Liver (tissue), 3 donors: ENCODE results near the gene ZBTB2.

Experiments
- EGR1 ChIP-seq, 2 donors: IDR thresholded peaks; 2 replicates each; pipeline ENCODE4 v1.6.1; 2016 to 2018; ENCODE audit warnings: antibody characterized with exemption in 2 of 2, low read depth in 2 of 2
- FOXA1 ChIP-seq: IDR thresholded peaks from 2 replicates; pipeline ENCODE4 v1.6.1; 2016; ENCODE audit warnings: antibody characterized with exemption
- HNF4A ChIP-seq, 2 donors: conservative IDR thresholded peaks; 2 replicates each; pipeline ENCODE4 v1.6.1; 2016; ENCODE audit warnings: antibody characterized with exemption in 2 of 2, mild to moderate bottlenecking in 2 of 2
- JUND ChIP-seq, 2 donors: IDR thresholded peaks; 2 replicates each; pipeline ENCODE4 v1.6.1; 2016; ENCODE audit warnings: antibody characterized with exemption in 2 of 2
- MAX ChIP-seq: IDR thresholded peaks from 2 replicates; pipeline ENCODE4 v1.6.1; 2016; ENCODE audit warnings: antibody characterized with exemption
- RAD21 ChIP-seq, 2 donors: IDR thresholded peaks; 2 replicates each; pipeline ENCODE4 v1.6.1; 2016; ENCODE audit warnings: antibody characterized with exemption in 2 of 2, mild to moderate bottlenecking in 2 of 2
- SP1 ChIP-seq: IDR thresholded peaks from 2 replicates; pipeline ENCODE4 v1.6.1; 2018; ENCODE audit warnings: antibody characterized with exemption, mild to moderate bottlenecking
- TAF1 ChIP-seq: conservative IDR thresholded peaks from 2 replicates; pipeline ENCODE4 v1.6.1; 2016; ENCODE audit warnings: antibody characterized with exemption, mild to moderate bottlenecking
- YY1 ChIP-seq: IDR thresholded peaks from 2 replicates; pipeline ENCODE4 v1.6.1; 2016; ENCODE audit warnings: antibody characterized with exemption, mild to moderate bottlenecking
- ZBTB33 ChIP-seq: IDR thresholded peaks from 2 replicates; pipeline ENCODE4 v1.6.1; 2016; ENCODE audit warnings: antibody characterized with exemption
- TF ChIP-seq, protein P1 (sequence below): fragments of 150-350 bp; IDR thresholded peaks from 2 replicates; pipeline ENCODE4 v1.5.1; 2017; ENCODE audit warnings: improper control_type of control experiment, low read depth, low read length; ENCODE audit not compliant: missing input control
- donor health status: healthy.
- donor health status: healthy.

- TF ChIP-seq, protein P1, sequence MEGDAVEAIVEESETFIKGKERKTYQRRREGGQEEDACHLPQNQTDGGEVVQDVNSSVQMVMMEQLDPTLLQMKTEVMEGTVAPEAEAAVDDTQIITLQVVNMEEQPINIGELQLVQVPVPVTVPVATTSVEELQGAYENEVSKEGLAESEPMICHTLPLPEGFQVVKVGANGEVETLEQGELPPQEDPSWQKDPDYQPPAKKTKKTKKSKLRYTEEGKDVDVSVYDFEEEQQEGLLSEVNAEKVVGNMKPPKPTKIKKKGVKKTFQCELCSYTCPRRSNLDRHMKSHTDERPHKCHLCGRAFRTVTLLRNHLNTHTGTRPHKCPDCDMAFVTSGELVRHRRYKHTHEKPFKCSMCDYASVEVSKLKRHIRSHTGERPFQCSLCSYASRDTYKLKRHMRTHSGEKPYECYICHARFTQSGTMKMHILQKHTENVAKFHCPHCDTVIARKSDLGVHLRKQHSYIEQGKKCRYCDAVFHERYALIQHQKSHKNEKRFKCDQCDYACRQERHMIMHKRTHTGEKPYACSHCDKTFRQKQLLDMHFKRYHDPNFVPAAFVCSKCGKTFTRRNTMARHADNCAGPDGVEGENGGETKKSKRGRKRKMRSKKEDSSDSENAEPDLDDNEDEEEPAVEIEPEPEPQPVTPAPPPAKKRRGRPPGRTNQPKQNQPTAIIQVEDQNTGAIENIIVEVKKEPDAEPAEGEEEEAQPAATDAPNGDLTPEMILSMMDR = no peak
- TF ChIP-seq ZBTB33 = no peak
- TF ChIP-seq MAX = no peak
- no peak for TF ChIP-seq RAD21 (IDR thresholded peaks at IDR 0.05)
- TF ChIP-seq YY1 = no peak
- no peak for TF ChIP-seq FOXA1
- no peak for TF ChIP-seq SP1
- TF ChIP-seq EGR1 (IDR thresholded peaks at IDR 0.05; ENCODE audit: low read depth in 2 of 2) = no peak
- TF ChIP-seq HNF4A (conservative IDR thresholded peaks at IDR 0.05) = no peak
- no peak for TF ChIP-seq JUND (IDR thresholded peaks at IDR 0.05)
- no peak for TF ChIP-seq TAF1
Measured at GRCh38 chr6:151372164-151372563, 19.2 kb downstream of the ZBTB2 start.
